Fibroblast of the aortic adventitia (primary cell): ENCODE data around the gene CACYBP. TPM values are rescaled to one million over a fixed set of nuclear protein-coding genes. Genes with fewer than 3 reads are reported as not detected.

ENCODE experiments used
- DNase-seq: peaks from one replicate; pipeline ENCODE4 v3.0.0-alpha.2; 2010; ENCODE audit warnings: low read depth
- H3K4me3 ChIP-seq: 2 replicates; pipeline ENCODE4 v1.5.1; 2011; ENCODE audit warnings: low read depth, mild to moderate bottlenecking, control low read depth, low read length, moderate library complexity
- CTCF ChIP-seq: IDR thresholded peaks from 2 replicates; pipeline ENCODE4 v1.5.1; 2011; ENCODE audit warnings: mild to moderate bottlenecking, low read length, control low read depth, inconsistent platforms; ENCODE audit not compliant: insufficient read depth
- small RNA-seq: library from RNA; depleted of rRNA; stranded (forward); fragments of <200 nt; gene quantifications from one replicate; pipeline ENCODE3, GENCODE V24; 2012
- total RNA-seq: library from RNA; depleted of rRNA; stranded (reverse); fragments of >200 nt; gene quantifications from 2 replicates; pipeline ENCODE4 v1.2.3, GENCODE V29; 2012; ENCODE audit warnings: low replicate concordance

Gene CACYBP
- total RNA-seq, 1 donor: 108 TPM

GRCh38 chr1:175050992-175051391 lies 51.2 kb downstream of the CACYBP start:
- TF ChIP-seq CTCF: no peak
- no peak for DNase-seq
- no peak overlapping the region for H3K4me3 ChIP-seq

- H3K4me3 ChIP-seq: no peak overlapping the region
- no peak for TF ChIP-seq CTCF
- DNase-seq: no peak
These were observed 55.0 kb downstream of the CACYBP start for GRCh38 chr1:175054736-175055135.

Small RNA genes lying within 50 kb of the gene (small RNA-seq; reads per million reads assigned to genes)
- gene RF00019 (not detected), gene RNU6-307P (not detected)

Other genes starting within 250 kb of the CACYBP start
- 20.9 and 29.5 TPM in 2 replicates for gene MRPS14, start 23.5 kb downstream of the CACYBP start, total RNA-seq
- gene TNN, start 67.9 kb downstream of the CACYBP start, total RNA-seq: not detected in 2 replicates
- 0.33 and 0.99 TPM in 2 replicates for gene KIAA0040, start 192.8 kb downstream of the CACYBP start, total RNA-seq